Panc1 (cell line): ENCODE measurements around the gene GFI1B. TPM values are rescaled to one million over a fixed set of nuclear protein-coding genes. Genes with fewer than 3 reads are reported as not detected.

Experiments used
- ATAC-seq: fragments of 200-7000 bp; cut with Tn5 transposase; 2 replicates; pipeline ENCODE4 v1.9.1; 2020; ENCODE audit warnings: mild to moderate bottlenecking, moderate library complexity
- BruUV-seq: library from RNA; stranded (reverse); fragments of 400-500 nt; replicated peaks from 2 replicates; lab custom pipeline; 2021; lab: Mats Ljungman, UMichigan
- CTCF ChIA-PET: fragments of 300-600 bp; sonication (Branson Sonifier 250); formaldehyde crosslinking; loops from one replicate; lab custom pipeline; 2022; ENCODE audit warnings: antibody characterized with exemption; lab: Charles Lee
- POLR2A ChIA-PET: fragments of 300-600 bp; sonication (Branson Sonifier 250); formaldehyde crosslinking; loops from one replicate; lab custom pipeline; 2022; ENCODE audit warnings: antibody characterized with exemption; lab: Charles Lee
- DNase-seq: peaks from one replicate; pipeline ENCODE4 v3.0.0-alpha.2; 2010; ENCODE audit warnings: low read depth, low spot score
- H3K27ac ChIP-seq: 2 replicates; pipeline ENCODE4 v1.5.1; 2011; ENCODE audit warnings: mild to moderate bottlenecking, low read length, inconsistent platforms
- H3K27me3 ChIP-seq: fragments of 200-500 bp; sonication (Bioruptor generic); 2 replicates; pipeline ENCODE4 v1.6.0; 2014; ENCODE audit warnings: low read length, inconsistent platforms; ENCODE audit not compliant: control insufficient read depth, insufficient read depth
- H3K36me3 ChIP-seq: fragments of 200-500 bp; sonication (Bioruptor generic); 2 replicates; pipeline ENCODE4 v1.5.1; 2014; ENCODE audit warnings: inconsistent platforms, mild to moderate bottlenecking, low read length, moderate library complexity; ENCODE audit not compliant: control insufficient read depth, insufficient read depth
- H3K4me1 ChIP-seq: 2 replicates; pipeline ENCODE4 v1.5.1; 2011; ENCODE audit warnings: inconsistent platforms, mild to moderate bottlenecking, low read length, moderate library complexity; ENCODE audit not compliant: control insufficient read depth, insufficient read depth
- H3K4me3 ChIP-seq, 2 experiments: 2 replicates each; pipeline ENCODE4 v1.5.1; 2011 to 2012; ENCODE audit warnings: low read depth in 2 of 2, low read length in 2 of 2, mild to moderate bottlenecking in 2 of 2, inconsistent platforms in 1 of 2, moderate library complexity in 1 of 2
- H3K9me3 ChIP-seq: fragments of 200-500 bp; sonication (Bioruptor generic); 2 replicates; pipeline ENCODE4 v1.5.1; 2014; ENCODE audit warnings: low read depth, mild to moderate bottlenecking, inconsistent platforms, low read length, moderate library complexity; ENCODE audit not compliant: control insufficient read depth, insufficient read depth
- POLR2AphosphoS5 ChIP-seq: IDR thresholded peaks from 2 replicates; pipeline ENCODE4 v1.6.1; 2012; ENCODE audit warnings: mild to moderate bottlenecking, low read depth, low read length, moderate library complexity
- SIN3A ChIP-seq: IDR thresholded peaks from 2 replicates; pipeline ENCODE4 v1.6.1; 2012; ENCODE audit warnings: low read depth, mild to moderate bottlenecking, low read length, moderate library complexity, borderline replicate concordance; ENCODE audit not compliant: insufficient read depth
- TCF7L2 ChIP-seq: IDR thresholded peaks from 2 replicates; pipeline ENCODE4 v1.6.1; 2011; ENCODE audit warnings: mild to moderate bottlenecking, low read depth, low read length, inconsistent platforms
- in situ Hi-C: cut with HindIII; loops from 2 replicates; pipeline ENCODE4 v1.10.0; 2016; ENCODE audit warnings: low sequenced_read_pairs, low pct_unique_long_range_greater_than_20kb
- intact Hi-C: fragments of 100-400 bp; cut with micrococcal nuclease; formaldehyde crosslinking; loops from one replicate; pipeline ENCODE4 v1.10.0; 2022; ENCODE audit not compliant: unreplicated experiment
- total RNA-seq: library from RNA; stranded (reverse); gene quantifications from one replicate; pipeline ENCODE4 v1.2.1, GENCODE V29; 2021; ENCODE audit not compliant: unreplicated experiment
- TF ChIP-seq, protein P1 (sequence below), 2 experiments: IDR thresholded peaks; 2 replicates each; pipeline ENCODE4 v1.6.1; 2011 to 2012; ENCODE audit warnings: low read depth in 2 of 2, control low read depth in 1 of 2, low read length in 1 of 2, mild to moderate bottlenecking in 1 of 2, moderate library complexity in 1 of 2; ENCODE audit not compliant: insufficient read depth in 1 of 2
- TF ChIP-seq, protein P2 (sequence below): fragments of 450-650 bp; IDR thresholded peaks from 2 replicates; pipeline ENCODE4 v1.5.1; 2017; ENCODE audit warnings: mild to moderate bottlenecking

Gene GFI1B
- total RNA-seq, 1 experiment from 2014 or later: 0.08 TPM

DNA sequence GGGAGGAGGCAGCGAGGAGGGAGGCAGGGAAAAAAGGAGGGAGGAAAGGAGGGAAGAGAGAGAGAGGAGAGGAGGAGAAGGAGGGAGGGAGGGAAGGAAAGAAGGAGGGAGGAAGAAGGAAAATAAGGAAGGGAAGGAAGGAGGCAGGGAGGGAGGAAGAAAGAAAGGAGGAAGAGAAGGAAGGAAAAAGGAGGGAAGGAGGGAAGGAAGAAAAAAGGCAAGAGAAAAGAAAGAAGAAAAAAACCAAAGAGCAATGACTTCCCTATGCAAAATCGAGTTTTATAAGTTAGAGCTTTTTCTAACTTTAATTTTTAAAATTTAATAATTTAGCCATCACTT, 413 bp upstream of the GFI1B start:
- Histone ChIP-seq H3K36me3 (no peaks in the 10 kb centered on the region), H3K4me3 (no peak overlapping the region), H3K27me3 (peaks cover 2% of the 10 kb centered on the region; the same call in 1 of the 2 replicates), H3K9me3 (no peaks in the 10 kb centered on the region), H3K27ac (no peak overlapping the region), H3K4me1 (no peaks in the 10 kb centered on the region)
- BruUV-seq: no TSS peak
- in situ Hi-C loops (no loop called here), intact Hi-C loops (loop anchor here (10.0 kb wide), 1 partner anchor 173 kb away; no protein-coding TSS in a partner anchor)
- CTCF ChIA-PET: interaction anchor here (1.1 kb wide), 1 partner anchor 24 kb away, joined by 4 read pairs; no protein-coding TSS in a partner anchor
- TF ChIP-seq TCF7L2 (no peak), POLR2AphosphoS5 (no peak), SIN3A (no peak)
- TF ChIP-seq, protein P1, sequence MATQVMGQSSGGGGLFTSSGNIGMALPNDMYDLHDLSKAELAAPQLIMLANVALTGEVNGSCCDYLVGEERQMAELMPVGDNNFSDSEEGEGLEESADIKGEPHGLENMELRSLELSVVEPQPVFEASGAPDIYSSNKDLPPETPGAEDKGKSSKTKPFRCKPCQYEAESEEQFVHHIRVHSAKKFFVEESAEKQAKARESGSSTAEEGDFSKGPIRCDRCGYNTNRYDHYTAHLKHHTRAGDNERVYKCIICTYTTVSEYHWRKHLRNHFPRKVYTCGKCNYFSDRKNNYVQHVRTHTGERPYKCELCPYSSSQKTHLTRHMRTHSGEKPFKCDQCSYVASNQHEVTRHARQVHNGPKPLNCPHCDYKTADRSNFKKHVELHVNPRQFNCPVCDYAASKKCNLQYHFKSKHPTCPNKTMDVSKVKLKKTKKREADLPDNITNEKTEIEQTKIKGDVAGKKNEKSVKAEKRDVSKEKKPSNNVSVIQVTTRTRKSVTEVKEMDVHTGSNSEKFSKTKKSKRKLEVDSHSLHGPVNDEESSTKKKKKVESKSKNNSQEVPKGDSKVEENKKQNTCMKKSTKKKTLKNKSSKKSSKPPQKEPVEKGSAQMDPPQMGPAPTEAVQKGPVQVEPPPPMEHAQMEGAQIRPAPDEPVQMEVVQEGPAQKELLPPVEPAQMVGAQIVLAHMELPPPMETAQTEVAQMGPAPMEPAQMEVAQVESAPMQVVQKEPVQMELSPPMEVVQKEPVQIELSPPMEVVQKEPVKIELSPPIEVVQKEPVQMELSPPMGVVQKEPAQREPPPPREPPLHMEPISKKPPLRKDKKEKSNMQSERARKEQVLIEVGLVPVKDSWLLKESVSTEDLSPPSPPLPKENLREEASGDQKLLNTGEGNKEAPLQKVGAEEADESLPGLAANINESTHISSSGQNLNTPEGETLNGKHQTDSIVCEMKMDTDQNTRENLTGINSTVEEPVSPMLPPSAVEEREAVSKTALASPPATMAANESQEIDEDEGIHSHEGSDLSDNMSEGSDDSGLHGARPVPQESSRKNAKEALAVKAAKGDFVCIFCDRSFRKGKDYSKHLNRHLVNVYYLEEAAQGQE (IDR thresholded peaks at IDR 0.05; ENCODE audit: insufficient read depth in 1 of 2, low read depth in 2 of 2, low read length in 1 of 2): no peak
- TF ChIP-seq, protein P2, sequence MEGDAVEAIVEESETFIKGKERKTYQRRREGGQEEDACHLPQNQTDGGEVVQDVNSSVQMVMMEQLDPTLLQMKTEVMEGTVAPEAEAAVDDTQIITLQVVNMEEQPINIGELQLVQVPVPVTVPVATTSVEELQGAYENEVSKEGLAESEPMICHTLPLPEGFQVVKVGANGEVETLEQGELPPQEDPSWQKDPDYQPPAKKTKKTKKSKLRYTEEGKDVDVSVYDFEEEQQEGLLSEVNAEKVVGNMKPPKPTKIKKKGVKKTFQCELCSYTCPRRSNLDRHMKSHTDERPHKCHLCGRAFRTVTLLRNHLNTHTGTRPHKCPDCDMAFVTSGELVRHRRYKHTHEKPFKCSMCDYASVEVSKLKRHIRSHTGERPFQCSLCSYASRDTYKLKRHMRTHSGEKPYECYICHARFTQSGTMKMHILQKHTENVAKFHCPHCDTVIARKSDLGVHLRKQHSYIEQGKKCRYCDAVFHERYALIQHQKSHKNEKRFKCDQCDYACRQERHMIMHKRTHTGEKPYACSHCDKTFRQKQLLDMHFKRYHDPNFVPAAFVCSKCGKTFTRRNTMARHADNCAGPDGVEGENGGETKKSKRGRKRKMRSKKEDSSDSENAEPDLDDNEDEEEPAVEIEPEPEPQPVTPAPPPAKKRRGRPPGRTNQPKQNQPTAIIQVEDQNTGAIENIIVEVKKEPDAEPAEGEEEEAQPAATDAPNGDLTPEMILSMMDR: no peak
- POLR2A ChIA-PET: no interaction called here
- DNase-seq: no peak
- no peak for ATAC-seq

DNA sequence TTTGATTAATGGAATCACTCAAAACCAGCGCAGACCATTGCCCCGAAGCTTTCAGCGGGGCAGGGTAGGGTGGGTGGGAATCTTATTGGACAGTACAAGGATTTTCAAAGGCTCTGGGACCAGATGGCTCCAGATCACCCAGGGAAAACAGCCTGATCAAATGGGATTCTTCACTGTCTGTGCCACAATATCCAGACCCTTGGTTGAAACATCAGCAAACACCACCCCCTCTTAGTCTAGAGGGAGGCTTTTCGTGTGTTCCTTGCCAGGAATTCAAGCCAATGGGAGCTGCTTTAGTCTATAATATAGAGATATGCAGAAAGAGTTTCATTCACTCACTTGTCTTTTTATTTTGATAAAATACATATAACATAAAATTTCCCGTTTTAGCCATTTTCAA, 1.7 kb downstream of the GFI1B start:
- CTCF ChIA-PET: no interaction called here
- in situ Hi-C loops: no loop called here
- Histone ChIP-seq H3K9me3 (no peaks in the 10 kb centered on the region), H3K27me3 (peaks cover 2% of the 10 kb centered on the region; the same call in 1 of the 2 replicates), H3K36me3 (no peaks in the 10 kb centered on the region), H3K4me3 (no peak overlapping the region), H3K27ac (no peak overlapping the region), H3K4me1 (no peaks in the 10 kb centered on the region)
- no peak for ATAC-seq
- POLR2A ChIA-PET: no interaction called here
- intact Hi-C loops: no loop called here
- TF ChIP-seq, protein P2: no peak
- DNase-seq: no peak
- no TSS peak for BruUV-seq
